Fibroblast of lung (primary cell): Measurements from ENCODE around the gene LIPM. TPM values are rescaled to one million over a fixed set of nuclear protein-coding genes. Genes with fewer than 3 reads are reported as not detected.

Experiments used
- DNase-seq, 2 donors: peaks; one replicate each; pipeline versions ENCODE4 v3.0.0 to v3.0.0-alpha.2; 2010; ENCODE audit warnings: low read depth in 2 of 2
- H2AFZ ChIP-seq: 2 replicates; pipeline ENCODE4 v1.5.1; 2012; ENCODE audit warnings: low read length, control low read depth, inconsistent platforms
- H3K27ac ChIP-seq: 2 replicates; pipeline ENCODE4 v1.5.1; 2011; ENCODE audit warnings: low read length, control low read depth; ENCODE audit not compliant: insufficient read depth
- H3K27me3 ChIP-seq: 2 replicates; pipeline ENCODE4 v1.5.1; 2011; ENCODE audit warnings: mild to moderate bottlenecking, low read length; ENCODE audit not compliant: control insufficient read depth, insufficient read depth
- H3K36me3 ChIP-seq: 2 replicates; pipeline ENCODE4 v1.5.1; 2011; ENCODE audit warnings: low read length; ENCODE audit not compliant: control insufficient read depth, insufficient read depth
- H3K4me1 ChIP-seq: 2 replicates; pipeline ENCODE4 v1.5.1; 2011; ENCODE audit warnings: low read length; ENCODE audit not compliant: control insufficient read depth, insufficient read depth; ENCODE audit errors: extremely low read depth
- H3K4me2 ChIP-seq: 2 replicates; pipeline ENCODE4 v1.5.1; 2011; ENCODE audit warnings: low read length, control low read depth; ENCODE audit not compliant: insufficient read depth; ENCODE audit errors: extremely low read depth
- H3K4me3 ChIP-seq, 4 experiments: fragments of 200-600 bp in 1 of 4; sonication (generic) in 1 of 4; replicated peaks in 1 of 4; 2 replicates each; pipeline ENCODE4 v1.5.1; 2011 to 2016; ENCODE audit warnings: low read length in 4 of 4, low read depth in 3 of 4, mild to moderate bottlenecking in 3 of 4, control low read depth in 2 of 4, inconsistent platforms in 1 of 4, mixed read lengths in 1 of 4; ENCODE audit not compliant: insufficient read depth in 1 of 4; ENCODE audit errors: control extremely low read depth in 1 of 4
- H3K79me2 ChIP-seq: 2 replicates; pipeline ENCODE4 v1.5.1; 2012; ENCODE audit warnings: mild to moderate bottlenecking, low read length, inconsistent platforms; ENCODE audit not compliant: control insufficient read depth, insufficient read depth
- H3K9ac ChIP-seq: 2 replicates; pipeline ENCODE4 v1.5.1; 2011; ENCODE audit warnings: mild to moderate bottlenecking, low read length, control low read depth; ENCODE audit not compliant: insufficient read depth
- H3K9me3 ChIP-seq: 2 replicates; pipeline ENCODE4 v1.5.1; 2012; ENCODE audit warnings: low read depth, low read length; ENCODE audit not compliant: control insufficient read depth, insufficient read depth
- H4K20me1 ChIP-seq: 2 replicates; pipeline ENCODE4 v1.5.1; 2011; ENCODE audit warnings: low read length; ENCODE audit not compliant: control insufficient read depth, insufficient read depth; ENCODE audit errors: extremely low read depth
- CTCF ChIP-seq, 2 donors: IDR thresholded peaks in 1 of 2; conservative IDR thresholded peaks in 1 of 2; 1 replicate in 1 of 2; 2 replicates in 1 of 2; pipeline ENCODE4 v1.5.1; 2011 to 2012; ENCODE audit warnings: low read length in 2 of 2, control low read depth in 1 of 2, inconsistent platforms in 1 of 2, low read depth in 1 of 2, mild to moderate bottlenecking in 1 of 2
- EZH2 ChIP-seq: IDR thresholded peaks from 2 replicates; pipeline ENCODE4 v1.5.1; 2012; ENCODE audit warnings: low read length, control low read depth, mild to moderate bottlenecking; ENCODE audit errors: missing control alignments
- polyA plus RNA-seq, 2 donors: library from polyadenylated mRNA; depleted of rRNA in 1 of 2; stranded (reverse) in 1 of 2; unstranded in 1 of 2; fragments of >200 nt; gene quantifications; 2 replicates each; pipeline ENCODE4 v1.2.1, GENCODE V29; 2011 to 2012; ENCODE audit warnings: missing spikeins in 1 of 2
- total RNA-seq: library from RNA; depleted of rRNA; stranded (reverse); fragments of >200 nt; gene quantifications from 2 replicates; pipeline ENCODE4 v1.2.1, GENCODE V29; 2014

Gene LIPM
- total and polyA plus RNA-seq, 2 donors (not counting 1 experiment from before 2014, with no cell fraction given), result not detected

- Histone ChIP-seq H3K4me2 (no peak overlapping the region), H3K9ac (no peak overlapping the region), H3K36me3 (no peaks in the 10 kb centered on the region), H2AFZ (no peak overlapping the region), H4K20me1 (no peaks in the 10 kb centered on the region), H3K4me3 (no peak overlapping the region), H3K4me1 (no peaks in the 10 kb centered on the region), H3K27ac (no peak overlapping the region), H3K79me2 (no peaks in the 10 kb centered on the region), H3K27me3 (no peaks in the 10 kb centered on the region), H3K9me3 (no peaks in the 10 kb centered on the region)
- TF ChIP-seq EZH2, result no peak
- TF ChIP-seq CTCF (conservative IDR thresholded peaks at IDR 0.05 in 1 of 2, IDR thresholded peaks at IDR 0.05 in 1 of 2; ENCODE audit: low read depth in 1 of 2, low read length in 2 of 2), result no peak
- no peak for DNase-seq
These were observed 23.9 kb downstream of the LIPM start for GRCh38 chr10:88826388-88826787.

DNA sequence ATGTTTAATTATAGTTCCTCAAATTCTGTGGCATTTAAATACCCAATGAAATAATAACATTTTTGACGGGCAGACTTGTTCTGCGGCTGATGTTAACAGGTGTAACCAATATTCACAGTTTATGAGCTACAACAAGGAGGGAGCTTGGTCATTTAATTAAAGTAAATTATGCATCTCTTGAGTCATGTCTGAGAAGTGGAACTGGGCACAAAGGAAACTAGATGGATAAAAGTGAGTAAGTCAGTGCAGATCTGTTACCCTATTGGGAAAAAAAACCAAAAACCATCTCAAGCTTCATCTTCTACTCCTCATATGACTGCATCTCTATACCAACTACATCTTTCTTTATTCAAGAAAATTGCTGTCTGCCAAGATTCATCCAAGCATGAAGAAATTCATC lies 25.1 kb downstream of the LIPM start:
- TF ChIP-seq CTCF (conservative IDR thresholded peaks at IDR 0.05 in 1 of 2, IDR thresholded peaks at IDR 0.05 in 1 of 2; ENCODE audit: low read depth in 1 of 2, low read length in 2 of 2), result no peak
- TF ChIP-seq EZH2, result no peak
- Histone ChIP-seq H3K79me2 (no peaks in the 10 kb centered on the region), H3K4me3 (no peak overlapping the region), H3K4me2 (no peak overlapping the region), H3K27ac (no peak overlapping the region), H3K36me3 (no peaks in the 10 kb centered on the region), H4K20me1 (no peaks in the 10 kb centered on the region), H3K9ac (no peak overlapping the region), H3K27me3 (no peaks in the 10 kb centered on the region), H3K9me3 (no peaks in the 10 kb centered on the region), H2AFZ (no peak overlapping the region), H3K4me1 (no peaks in the 10 kb centered on the region)
- DNase-seq, result no peak

DNA sequence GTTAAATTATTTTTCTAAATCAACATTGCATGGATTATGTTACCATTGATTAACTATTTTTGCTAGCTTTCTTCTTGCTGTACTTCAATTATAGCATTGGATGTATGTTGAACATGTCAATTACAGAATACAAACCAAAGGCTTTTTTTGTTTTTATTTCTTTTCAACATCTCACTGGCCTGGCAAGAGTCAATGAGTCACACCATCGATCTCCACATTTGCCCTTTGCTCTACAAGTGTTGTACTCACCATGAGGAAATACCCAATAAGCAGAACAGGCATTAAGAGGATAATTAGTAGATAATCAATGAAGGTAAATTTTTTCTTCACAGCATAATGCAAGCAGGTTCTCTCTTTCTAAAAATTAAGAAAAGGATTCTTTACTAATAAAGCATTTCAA lies 25.8 kb downstream of the LIPM start:
- Histone ChIP-seq H3K9ac (no peak overlapping the region), H3K27me3 (no peaks in the 10 kb centered on the region), H3K9me3 (no peaks in the 10 kb centered on the region), H3K4me3 (no peak overlapping the region), H3K4me1 (no peaks in the 10 kb centered on the region), H3K36me3 (no peaks in the 10 kb centered on the region), H3K79me2 (no peaks in the 10 kb centered on the region), H3K4me2 (no peak overlapping the region), H2AFZ (no peak overlapping the region), H4K20me1 (no peaks in the 10 kb centered on the region), H3K27ac (no peak overlapping the region)
- DNase-seq, result peak in 1 of 2 donors; percentile 60
- TF ChIP-seq EZH2 (no peak), CTCF (conservative IDR thresholded peaks at IDR 0.05 in 1 of 2, IDR thresholded peaks at IDR 0.05 in 1 of 2; ENCODE audit: low read depth in 1 of 2, low read length in 2 of 2) (no peak)
